AG09309 (cell line): ENCODE data around the gene FAM110D.

Experiments used
- DNase-seq: peaks from one replicate; pipeline ENCODE4 v3.0.0-alpha.2; 2010; ENCODE audit warnings: low read depth
- H3K4me3 ChIP-seq: 2 replicates; pipeline ENCODE4 v1.5.1; 2011; ENCODE audit warnings: mild to moderate bottlenecking, low read depth, low read length, moderate library complexity; ENCODE audit not compliant: control insufficient read depth
- CTCF ChIP-seq: IDR thresholded peaks from 2 replicates; pipeline ENCODE4 v1.5.1; 2011; ENCODE audit warnings: mild to moderate bottlenecking, low read depth, low read length, inconsistent platforms; ENCODE audit not compliant: insufficient read depth, control insufficient read depth; ENCODE audit errors: missing control alignments

The FAM110D gene

GRCh38 chr1:26114165-26114927 is 44.5 kb upstream of the FAM110D start:
- no peak for DNase-seq
- H3K4me3 ChIP-seq = no peak overlapping the region
- TF ChIP-seq CTCF = no peak

- no peak for TF ChIP-seq CTCF
- H3K4me3 ChIP-seq = no peak overlapping the region
- no peak for DNase-seq
Observed at GRCh38 chr1:26119892-26120608, 38.8 kb upstream of the FAM110D start.

GRCh38 chr1:26121854-26122773 is 36.8 kb upstream of the FAM110D start:
- no peak for TF ChIP-seq CTCF
- no peak for DNase-seq
- H3K4me3 ChIP-seq = no peak overlapping the region

- TF ChIP-seq CTCF = no peak
- no peak overlapping the region for H3K4me3 ChIP-seq
- no peak for DNase-seq
Observed at GRCh38 chr1:26122988-26123973, 35.6 kb upstream of the FAM110D start.

GRCh38 chr1:26124418-26125331 is 34.2 kb upstream of the FAM110D start:
- DNase-seq = no peak
- TF ChIP-seq CTCF = no peak
- H3K4me3 ChIP-seq = no peak overlapping the region
